Heart left ventricle (tissue), 16 donors: ENCODE results near the gene PTPRM. TPM values are rescaled to one million over a fixed set of nuclear protein-coding genes. Genes with fewer than 3 reads are reported as not detected.

Source experiments
- ATAC-seq, 4 donors: fragments of 200-7000 bp; cut with Tn5 transposase; one replicate each; pipeline ENCODE4 v1.9.1; 2020 to 2022; ENCODE audit warnings: moderate library complexity in 4 of 4, mild to moderate bottlenecking in 3 of 4, moderate number of reproducible peaks in 1 of 4
- DNase-seq, 5 donors: peaks; one replicate each; pipeline ENCODE4 v3.0.0-alpha.2; 2020
- H3K27ac ChIP-seq, 12 donors: fragments of 200-600 bp; sonication (generic) in 4 of 12; one replicate each; pipeline versions ENCODE4 v1.5.0 to v1.8.0; 2016 to 2022; ENCODE audit warnings: mild to moderate bottlenecking in 2 of 12
- H3K27me3 ChIP-seq, 9 donors: fragments of 200-600 bp; sonication (generic) in 2 of 9; one replicate each; pipeline versions ENCODE4 v1.5.1 to v1.8.0; 2016 to 2022; ENCODE audit warnings: mild to moderate bottlenecking in 3 of 9
- H3K36me3 ChIP-seq, 9 donors: fragments of 200-600 bp; sonication (generic) in 2 of 9; one replicate each; pipeline versions ENCODE4 v1.5.0 to v1.8.0; 2018 to 2022; ENCODE audit warnings: mild to moderate bottlenecking in 2 of 9
- H3K4me1 ChIP-seq, 12 donors: fragments of 200-600 bp; sonication (generic) in 4 of 12; one replicate each; pipeline versions ENCODE4 v1.5.0 to v1.8.0; 2016 to 2022; ENCODE audit warnings: mild to moderate bottlenecking in 3 of 12
- H3K4me3 ChIP-seq, 12 donors: fragments of 200-600 bp; sonication (generic) in 4 of 12; one replicate each; pipeline versions ENCODE4 v1.5.0 to v1.8.0; 2017 to 2022; ENCODE audit warnings: mild to moderate bottlenecking in 9 of 12, moderate library complexity in 4 of 12
- H3K9me3 ChIP-seq, 12 donors: fragments of 200-600 bp; sonication (generic) in 4 of 12; one replicate each; pipeline versions ENCODE4 v1.5.0 to v1.8.0; 2016 to 2022; ENCODE audit warnings: mild to moderate bottlenecking in 1 of 12
- CTCF ChIP-seq, 12 donors: fragments of 200-600 bp; sonication (generic) in 4 of 12; IDR thresholded peaks; one replicate each; pipeline versions ENCODE4 v1.5.0 to v1.8.0; 2018 to 2022; ENCODE audit warnings: antibody characterized with exemption in 12 of 12, mild to moderate bottlenecking in 5 of 12
- POLR2A ChIP-seq, 2 donors: fragments of 450-650 bp; IDR thresholded peaks; one replicate each; pipeline ENCODE4 v1.6.1; 2017; ENCODE audit warnings: antibody characterized with exemption in 2 of 2, mild to moderate bottlenecking in 2 of 2, moderate library complexity in 2 of 2
- WGBS, 4 donors: extraction: QIAGEN DNeasy Blood & Tissue Kit in 2 of 4; methylation state at CpG; one replicate each; pipeline versions ENCODE4 v1.1.5 to v1.1.7; 2013 to 2018; 5-methylcytosine and 5-hydroxymethylcytosine counted together
- intact Hi-C, 10 donors: fragments of 100-400 bp; cut with DNase I; formaldehyde crosslinking; loops; one replicate each; pipeline versions ENCODE4 v1.11.1 to v1.14.2; 2022
- polyA plus RNA-seq, 2 donors: library from polyadenylated mRNA; stranded (reverse); fragments of 200-250 nt; gene quantifications; one replicate each; pipeline ENCODE4 v1.2.3, GENCODE V29; 2013
- total RNA-seq, 9 donors: library from RNA; depleted of rRNA in 2 of 9; stranded (reverse); fragments of >200 nt in 2 of 9; fragmentation: NEBNext Ultra II Directional in 3 of 9; extraction: Animal tissue kit (Norgen Biotek cat#: 25700) in 3 of 9; gene quantifications; one replicate each; pipeline versions ENCODE4 v1.1.0 to v1.2.4, GENCODE V29; 2016 to 2023
- donor health status: ischemic (EF 13 %, LVEDD 7.1; RV severe dilation, severe dysfunction).
- donor health status: healthy with polysubstance abuse.
- donor health status: DM: no; HTN: yes; CAD: no.
- donor health status: DM: no; HTN: no; CAD: no.
- donor health status: ischemic (EF 25% LVEDD 6.9; RV normal size, moderate dysfunction).
- donor health status: ischemic (EF 25% LVEDD 5.7; RV mildly dilated, moderate dysfunction).
- donor health status: healthy.
- donor health status: DM: yes; HTN: yes; CAD: no.
- donor health status: ischemic (EF 35%, LVEDD 5.7; RV mildly dilated, moderate dysfunction).
- donor health status: nonischemic (EF 11% LVEDD 7.7; RV severe dilation, severe dysfunction).
- donor health status: DM: yes; HTN: yes; CAD: no.
- donor health status: PGD.
- donor health status: ischemic (EF 29% LVEDD 5.4; RV normal size, mild dysfunction).
- donor health status: nonischemic (EF 23%, LVEDD 6.1; RV moderate dilation, normal function).

Gene PTPRM
- total and polyA plus RNA-seq, 11 donors = 93.8 to 186 (median 123) TPM

GRCh38 chr18:8029731-8030130 is 462.6 kb downstream of the PTPRM start:
- Histone ChIP-seq H3K4me3 (no peak overlapping the region), H3K9me3 (peaks cover 0 to 5% (median 0%) of the 10 kb centered on the region in 12 donors), H3K27me3 (no peaks in the 10 kb centered on the region), H3K36me3 (no peaks in the 10 kb centered on the region), H3K4me1 (peaks cover 0 to 14% (median 5%) of the 10 kb centered on the region in 12 donors), H3K27ac (no peak overlapping the region)
- TF ChIP-seq POLR2A (IDR thresholded peaks at IDR 0.05) = no peak
- TF ChIP-seq CTCF (IDR thresholded peaks at IDR 0.05) = no peak
- ATAC-seq = no peak
- no peak for DNase-seq
- WGBS, 4 donors = 97 to 98% (median 97%) methylated on average over 8 of the region's 8 CpGs
- intact Hi-C loops = no loop called here

GRCh38 chr18:8030201-8030600 is 463.1 kb downstream of the PTPRM start:
- ATAC-seq (no peak), DNase-seq (no peak)
- WGBS, 4 donors = 97 to 98% (median 97%) methylated on average over 4 of the region's 4 CpGs
- H3K4me3 ChIP-seq = no peak overlapping the region
- no peak for TF ChIP-seq CTCF (IDR thresholded peaks at IDR 0.05)
- no peak for TF ChIP-seq POLR2A (IDR thresholded peaks at IDR 0.05)
- H3K36me3 ChIP-seq = no peaks in the 10 kb centered on the region
- H3K27me3 ChIP-seq = no peaks in the 10 kb centered on the region
- intact Hi-C loops = no loop called here
- H3K4me1 ChIP-seq = peaks cover 0 to 14% (median 5%) of the 10 kb centered on the region in 12 donors
- H3K9me3 ChIP-seq = peaks cover 0 to 5% (median 0%) of the 10 kb centered on the region in 12 donors
- H3K27ac ChIP-seq = no peak overlapping the region

GRCh38 chr18:8031496-8031895 is 464.4 kb downstream of the PTPRM start:
- DNase-seq (no peak), ATAC-seq (peak; percentile 45 to 80 (median 49))
- 53 to 62% (median 60%) methylated on average over 3 of the region's 3 CpGs for WGBS, 4 donors
- H3K36me3 ChIP-seq = no peaks in the 10 kb centered on the region
- no peak overlapping the region for H3K27ac ChIP-seq
- peaks cover 0 to 14% (median 5%) of the 10 kb centered on the region in 12 donors for H3K4me1 ChIP-seq
- H3K4me3 ChIP-seq = no peak overlapping the region
- intact Hi-C loops = no loop called here
- peaks cover 0 to 5% (median 0%) of the 10 kb centered on the region in 12 donors for H3K9me3 ChIP-seq
- H3K27me3 ChIP-seq = no peaks in the 10 kb centered on the region
- TF ChIP-seq CTCF (IDR thresholded peaks at IDR 0.05) (no peak), POLR2A (IDR thresholded peaks at IDR 0.05) (no peak)

- peaks cover 0 to 5% (median 0%) of the 10 kb centered on the region in 12 donors for H3K9me3 ChIP-seq
- intact Hi-C loops = no loop called here
- no peak overlapping the region for H3K27ac ChIP-seq
- no peaks in the 10 kb centered on the region for H3K36me3 ChIP-seq
- no peaks in the 10 kb centered on the region for H3K27me3 ChIP-seq
- no peak for TF ChIP-seq POLR2A (IDR thresholded peaks at IDR 0.05)
- TF ChIP-seq CTCF (IDR thresholded peaks at IDR 0.05) = no peak
- H3K4me3 ChIP-seq = no peak overlapping the region
- peak in 1 of 4 donors; percentile 44 for ATAC-seq
- WGBS, 4 donors = 53 to 69% (median 61%) methylated on average over 1 of the region's 1 CpG
- peaks cover 0 to 16% (median 6%) of the 10 kb centered on the region in 12 donors for H3K4me1 ChIP-seq
- DNase-seq = no peak
Observed at GRCh38 chr18:8034674-8035073, 467.6 kb downstream of the PTPRM start.
